HEK293 (cell line): ENCODE results near the gene FAM3C.

Experiments used
- CTCF ChIA-PET: fragments of 350-600 bp; formaldehyde crosslinking; extraction: SDS; loops from one replicate; lab custom pipeline; 2021; ENCODE audit warnings: antibody characterized with exemption; lab: Yijun Ruan, JAX
- POLR2A ChIA-PET: fragments of 300-600 bp; formaldehyde crosslinking; extraction: SDS; loops from one replicate; lab custom pipeline; 2020; ENCODE audit warnings: antibody characterized with exemption, inconsistent platforms; lab: Yijun Ruan, JAX
- H3K27ac ChIP-seq: fragments of 200-500 bp; sonication (Bioruptor generic); 2 replicates; pipeline ENCODE4 v1.5.1; 2014; ENCODE audit warnings: low read depth, low read length, control low read depth, inconsistent platforms; ENCODE audit errors: extremely low read depth
- H3K36me3 ChIP-seq, 2 experiments: fragments of 200-500 bp in 1 of 2; sonication (Bioruptor generic) in 1 of 2; 1 replicate in 1 of 2; 2 replicates in 1 of 2; pipeline ENCODE4 v1.5.1; 2014 to 2017; ENCODE audit warnings: inconsistent platforms in 2 of 2, low read length in 2 of 2; ENCODE audit not compliant: control insufficient read depth in 2 of 2, insufficient read depth in 1 of 2
- H3K4me1 ChIP-seq: fragments of 200-500 bp; sonication (Bioruptor generic); 2 replicates; pipeline ENCODE4 v1.5.1; 2014; ENCODE audit warnings: mild to moderate bottlenecking, low read length, inconsistent platforms; ENCODE audit not compliant: control insufficient read depth, insufficient read depth
- H3K4me3 ChIP-seq: 2 replicates; pipeline ENCODE4 v1.5.1; 2011; ENCODE audit warnings: low read depth, mild to moderate bottlenecking, control low read depth, low read length, moderate library complexity
- H3K9me3 ChIP-seq: fragments of 200-500 bp; sonication (Bioruptor generic); 2 replicates; pipeline ENCODE4 v1.5.1; 2014; ENCODE audit warnings: low read depth, low read length, inconsistent platforms; ENCODE audit not compliant: control insufficient read depth, insufficient read depth
- BCL11B ChIP-seq: fragments of 450-650 bp; formaldehyde crosslinking; IDR thresholded peaks from 2 replicates; pipeline ENCODE4 v1.5.1; 2016; ENCODE audit warnings: low read depth, missing biosample characterization, missing genetic modification characterization
- GLIS2 ChIP-seq: fragments of 450-650 bp; formaldehyde crosslinking; IDR thresholded peaks from 2 replicates; pipeline ENCODE4 v1.5.1; 2016; ENCODE audit warnings: missing biosample characterization, missing genetic modification characterization
- PBX3 ChIP-seq: sonication (generic); formaldehyde crosslinking; IDR thresholded peaks from 2 replicates; pipeline ENCODE4 v1.8.1; 2022; ENCODE audit warnings: mild to moderate bottlenecking, moderate library complexity, missing genetic modification reagents
- PRDM1 ChIP-seq: fragments of 450-650 bp; formaldehyde crosslinking; IDR thresholded peaks from 2 replicates; pipeline ENCODE4; 2016; ENCODE audit warnings: missing biosample characterization, missing genetic modification characterization
- PRDM10 ChIP-seq: fragments of 450-650 bp; formaldehyde crosslinking; IDR thresholded peaks from 2 replicates; pipeline ENCODE4 v1.5.1; 2016; ENCODE audit warnings: missing biosample characterization, missing genetic modification characterization
- REPIN1 ChIP-seq: fragments of 450-650 bp; formaldehyde crosslinking; IDR thresholded peaks from 2 replicates; pipeline ENCODE4 v1.5.1; 2017; ENCODE audit warnings: missing biosample characterization, missing genetic modification characterization, low read depth
- SALL2 ChIP-seq: fragments of 450-650 bp; formaldehyde crosslinking; IDR thresholded peaks from 2 replicates; pipeline ENCODE4 v1.5.0; 2017; ENCODE audit warnings: missing biosample characterization, mild to moderate bottlenecking, missing genetic modification characterization, borderline replicate concordance
- TCF7L2 ChIP-seq: IDR thresholded peaks from 2 replicates; pipeline ENCODE4 v1.6.1; 2011; ENCODE audit warnings: low read depth, mild to moderate bottlenecking, inconsistent platforms, low read length, moderate library complexity, borderline replicate concordance
- YY1 ChIP-seq: fragments of 450-650 bp; formaldehyde crosslinking; IDR thresholded peaks from 2 replicates; pipeline ENCODE4 v1.5.1; 2018; ENCODE audit warnings: missing biosample characterization, missing genetic modification characterization
- ZBTB6 ChIP-seq: fragments of 450-650 bp; formaldehyde crosslinking; IDR thresholded peaks from 2 replicates; pipeline ENCODE4 v1.5.1; 2017; ENCODE audit warnings: missing biosample characterization, missing genetic modification characterization
- ZFP69B ChIP-seq: fragments of 450-650 bp; formaldehyde crosslinking; IDR thresholded peaks from 2 replicates; pipeline ENCODE4 v1.5.1; 2016; ENCODE audit warnings: missing biosample characterization, missing genetic modification characterization
- ZNF157 ChIP-seq: fragments of 450-650 bp; formaldehyde crosslinking; IDR thresholded peaks from 2 replicates; pipeline ENCODE4 v1.5.1; 2016; ENCODE audit warnings: missing biosample characterization, missing genetic modification characterization
- ZNF169 ChIP-seq: fragments of 450-650 bp; formaldehyde crosslinking; IDR thresholded peaks from 2 replicates; pipeline ENCODE4 v1.5.1; 2016; ENCODE audit warnings: missing biosample characterization, missing genetic modification characterization
- ZNF175 ChIP-seq: fragments of 450-650 bp; formaldehyde crosslinking; IDR thresholded peaks from 2 replicates; pipeline ENCODE4 v1.5.1; 2016; ENCODE audit warnings: missing biosample characterization, missing genetic modification characterization
- ZNF239 ChIP-seq: fragments of 450-650 bp; formaldehyde crosslinking; IDR thresholded peaks from 2 replicates; pipeline ENCODE4 v1.5.1; 2016; ENCODE audit warnings: missing biosample characterization, missing genetic modification characterization
- ZNF341 ChIP-seq: fragments of 450-650 bp; formaldehyde crosslinking; IDR thresholded peaks from 2 replicates; pipeline ENCODE4; 2016; ENCODE audit warnings: low read depth, missing biosample characterization, missing genetic modification characterization
- ZNF394 ChIP-seq: fragments of 450-650 bp; formaldehyde crosslinking; IDR thresholded peaks from 2 replicates; pipeline ENCODE4 v1.5.1; 2016; ENCODE audit warnings: missing biosample characterization, missing genetic modification characterization, mild to moderate bottlenecking, moderate library complexity, borderline replicate concordance
- ZNF48 ChIP-seq: fragments of 450-650 bp; formaldehyde crosslinking; IDR thresholded peaks from 2 replicates; pipeline ENCODE4 v1.5.1; 2016; ENCODE audit warnings: missing biosample characterization, missing genetic modification characterization
- ZNF555 ChIP-seq: fragments of 450-650 bp; formaldehyde crosslinking; conservative IDR thresholded peaks from 2 replicates; pipeline ENCODE4 v1.5.1; 2017; ENCODE audit warnings: missing biosample characterization, mild to moderate bottlenecking, missing genetic modification characterization, inconsistent platforms
- ZNF561 ChIP-seq: fragments of 450-650 bp; IDR thresholded peaks from 2 replicates; pipeline ENCODE4 v1.5.1; 2018; ENCODE audit warnings: missing biosample characterization, missing genetic modification characterization, borderline replicate concordance
- ZNF600 ChIP-seq: fragments of 450-650 bp; formaldehyde crosslinking; IDR thresholded peaks from 2 replicates; pipeline ENCODE4 v1.5.1; 2016; ENCODE audit warnings: missing biosample characterization, missing genetic modification characterization
- ZNF658 ChIP-seq: fragments of 450-650 bp; formaldehyde crosslinking; IDR thresholded peaks from 2 replicates; pipeline ENCODE4; 2016; ENCODE audit warnings: missing biosample characterization, missing genetic modification characterization
- ZNF707 ChIP-seq: fragments of 450-650 bp; formaldehyde crosslinking; IDR thresholded peaks from 2 replicates; pipeline ENCODE4 v1.5.1; 2016; ENCODE audit warnings: missing biosample characterization, missing genetic modification characterization
- ZNF785 ChIP-seq: fragments of 450-650 bp; formaldehyde crosslinking; IDR thresholded peaks from 2 replicates; pipeline ENCODE4 v1.5.1; 2016; ENCODE audit warnings: missing biosample characterization, missing genetic modification characterization
- ZSCAN23 ChIP-seq: fragments of 450-650 bp; formaldehyde crosslinking; IDR thresholded peaks from 2 replicates; pipeline ENCODE4 v1.5.1; 2016; ENCODE audit warnings: missing biosample characterization, missing genetic modification characterization
- ZSCAN30 ChIP-seq: fragments of 450-650 bp; IDR thresholded peaks from 2 replicates; pipeline ENCODE4 v1.5.1; 2018; ENCODE audit warnings: missing biosample characterization, mild to moderate bottlenecking, missing genetic modification characterization, moderate library complexity

Gene FAM3C

GRCh38 chr7:121331574-121331973 lies 64.5 kb downstream of the FAM3C start:
- TF ChIP-seq ZNF555 (no peak), YY1 (tag by site-specific recombination) (no peak), ZNF48 (tag by site-specific recombination) (no peak), ZSCAN30 (tag by site-specific recombination) (0 out of 2 replicates have a peak, but pooled peaks have one; percentile 22), ZNF394 (no peak), ZSCAN23 (tag by site-specific recombination) (no peak), ZNF341 (tag by site-specific recombination) (0 out of 2 replicates have a peak, but pooled peaks have one; percentile 21), PBX3 (CRISPR knock-in tag) (no peak), ZNF600 (no peak)
- H3K4me1 ChIP-seq, result no peaks in the 10 kb centered on the region
- no peak overlapping the region for H3K27ac ChIP-seq
- ChIA-PET CTCF (interaction anchor here (1.1 kb wide), 1 partner anchor 223 kb away, joined by 3 read pairs; no protein-coding TSS in a partner anchor), POLR2A (no interaction called here)
- H3K4me3 ChIP-seq, result no peak overlapping the region
- no peaks in the 10 kb centered on the region for H3K9me3 ChIP-seq
- H3K36me3 ChIP-seq, result no peaks in the 10 kb centered on the region

- Histone ChIP-seq H3K9me3 (no peaks in the 10 kb centered on the region), H3K4me1 (no peaks in the 10 kb centered on the region), H3K36me3 (no peaks in the 10 kb centered on the region), H3K27ac (no peak overlapping the region), H3K4me3 (no peak overlapping the region)
- ChIA-PET POLR2A (interaction anchor here (0.6 to 0.7 kb wide), 3 partner anchors 202 to 614 kb away, joined by 5 to 6 read pairs (median 6); no protein-coding TSS in a partner anchor), CTCF (interaction anchor here (1.1 to 1.4 kb wide), 4 partner anchors 21 to 222 kb away, joined by 3 to 6 read pairs (median 4); no protein-coding TSS in a partner anchor)
- TF ChIP-seq ZBTB6 (tag by site-specific recombination), result no peak
- TF ChIP-seq REPIN1, result no peak
- TF ChIP-seq ZNF169, result no peak
- TF ChIP-seq SALL2, result no peak
- TF ChIP-seq ZNF175 (tag by site-specific recombination), result no peak
- no peak for TF ChIP-seq ZNF157 (tag by site-specific recombination)
- TF ChIP-seq ZNF785 (tag by site-specific recombination), result no peak
- TF ChIP-seq ZNF239 (tag by site-specific recombination), result no peak
- TF ChIP-seq GLIS2, result no peak
- TF ChIP-seq PRDM10 (tag by site-specific recombination), result no peak
- no peak for TF ChIP-seq ZNF561 (tag by site-specific recombination)
- TF ChIP-seq ZFP69B (tag by site-specific recombination), result no peak
- no peak for TF ChIP-seq ZNF658
- no peak for TF ChIP-seq BCL11B (tag by site-specific recombination)
- no peak for TF ChIP-seq TCF7L2
- no peak for TF ChIP-seq ZNF707
- no peak for TF ChIP-seq PRDM1 (tag by site-specific recombination)
- TF ChIP-seq, all 188 proteins: peak for 0
Measured at GRCh38 chr7:121331048-121331447, 65.1 kb downstream of the FAM3C start.
